GM23338 (cell line): ENCODE data around the gene GABRB3. TPM values are rescaled to one million over a fixed set of nuclear protein-coding genes. Genes with fewer than 3 reads are reported as not detected.

Source experiments
- EZH2phosphoT487 ChIP-seq: fragments of 200-600 bp; sonication (generic); IDR thresholded peaks from one replicate; pipeline ENCODE4 v1.8.1; 2018; ENCODE audit warnings: antibody characterized with exemption; ENCODE audit not compliant: unreplicated experiment
- POLR2AphosphoS5 ChIP-seq: IDR thresholded peaks from 2 replicates; pipeline ENCODE4 v1.6.1; 2016; ENCODE audit warnings: antibody characterized with exemption, low read depth
- STAT1 ChIP-seq: IDR thresholded peaks from one replicate; pipeline ENCODE4 v1.6.1; 2016; ENCODE audit warnings: antibody characterized with exemption; ENCODE audit not compliant: unreplicated experiment
- ZNF114 ChIP-seq: fragments of 250-450 bp; sonication (Bioruptor Pico); IDR thresholded peaks from 2 replicates; pipeline ENCODE4 v1.5.0; 2020; ENCODE audit warnings: mild to moderate bottlenecking, moderate library complexity
- polyA plus RNA-seq: library from polyadenylated mRNA; unstranded; fragments of >200 nt; fragmentation: Nextera tagmentation; extraction: Ambion mirVana; gene quantifications from 2 replicates; pipeline ENCODE4 v1.2.1, GENCODE V29; 2016
- total RNA-seq: library from RNA; depleted of rRNA; stranded (reverse); fragments of >200 nt; shearing (Covaris generic); gene quantifications from 2 replicates; pipeline ENCODE4 v1.2.3, GENCODE V29; 2014
- TF ChIP-seq, protein P1 (sequence below): fragments of 250-450 bp; sonication (Bioruptor Pico); IDR thresholded peaks from 2 replicates; pipeline ENCODE4 v1.5.0; 2020; ENCODE audit warnings: mild to moderate bottlenecking, moderate library complexity
- TF ChIP-seq, protein P2 (sequence below), 2 experiments: fragments of 200-600 bp in 1 of 2; sonication (generic) in 1 of 2; conservative IDR thresholded peaks; 2 replicates each; pipeline versions ENCODE4 v1.5.1 to v1.6.1; 2016 to 2017; ENCODE audit warnings: antibody characterized with exemption in 2 of 2, low read depth in 2 of 2, mild to moderate bottlenecking in 2 of 2, moderate library complexity in 1 of 2
- TF ChIP-seq, protein P3 (sequence below): IDR thresholded peaks from one replicate; pipeline ENCODE4 v1.6.1; 2018; ENCODE audit warnings: antibody characterized with exemption; ENCODE audit not compliant: unreplicated experiment

GABRB3 gene
- total and polyA plus RNA-seq, 2 experiments from 2014 or later, result 56.5 to 131 TPM

DNA sequence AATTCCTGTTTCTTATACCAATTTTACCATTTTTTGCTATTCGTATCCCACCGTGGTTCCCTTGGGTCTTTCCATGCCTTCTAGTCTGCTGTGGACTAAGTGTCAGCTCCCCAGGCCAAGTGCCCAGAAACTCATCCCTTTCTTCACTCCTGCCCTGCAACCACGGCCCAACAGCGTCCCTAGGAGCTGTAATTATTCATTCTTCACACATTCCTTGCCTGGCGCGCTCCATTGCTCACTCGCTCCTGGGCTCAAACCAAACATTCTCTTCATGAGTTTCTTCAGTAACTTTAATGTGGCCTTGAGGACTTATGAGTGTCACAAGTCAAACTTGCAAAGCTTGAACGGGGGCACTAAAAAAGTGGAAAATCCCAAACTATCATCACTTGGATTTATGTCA is 15.7 kb downstream of the GABRB3 start (continued):
- TF ChIP-seq, protein P1, sequence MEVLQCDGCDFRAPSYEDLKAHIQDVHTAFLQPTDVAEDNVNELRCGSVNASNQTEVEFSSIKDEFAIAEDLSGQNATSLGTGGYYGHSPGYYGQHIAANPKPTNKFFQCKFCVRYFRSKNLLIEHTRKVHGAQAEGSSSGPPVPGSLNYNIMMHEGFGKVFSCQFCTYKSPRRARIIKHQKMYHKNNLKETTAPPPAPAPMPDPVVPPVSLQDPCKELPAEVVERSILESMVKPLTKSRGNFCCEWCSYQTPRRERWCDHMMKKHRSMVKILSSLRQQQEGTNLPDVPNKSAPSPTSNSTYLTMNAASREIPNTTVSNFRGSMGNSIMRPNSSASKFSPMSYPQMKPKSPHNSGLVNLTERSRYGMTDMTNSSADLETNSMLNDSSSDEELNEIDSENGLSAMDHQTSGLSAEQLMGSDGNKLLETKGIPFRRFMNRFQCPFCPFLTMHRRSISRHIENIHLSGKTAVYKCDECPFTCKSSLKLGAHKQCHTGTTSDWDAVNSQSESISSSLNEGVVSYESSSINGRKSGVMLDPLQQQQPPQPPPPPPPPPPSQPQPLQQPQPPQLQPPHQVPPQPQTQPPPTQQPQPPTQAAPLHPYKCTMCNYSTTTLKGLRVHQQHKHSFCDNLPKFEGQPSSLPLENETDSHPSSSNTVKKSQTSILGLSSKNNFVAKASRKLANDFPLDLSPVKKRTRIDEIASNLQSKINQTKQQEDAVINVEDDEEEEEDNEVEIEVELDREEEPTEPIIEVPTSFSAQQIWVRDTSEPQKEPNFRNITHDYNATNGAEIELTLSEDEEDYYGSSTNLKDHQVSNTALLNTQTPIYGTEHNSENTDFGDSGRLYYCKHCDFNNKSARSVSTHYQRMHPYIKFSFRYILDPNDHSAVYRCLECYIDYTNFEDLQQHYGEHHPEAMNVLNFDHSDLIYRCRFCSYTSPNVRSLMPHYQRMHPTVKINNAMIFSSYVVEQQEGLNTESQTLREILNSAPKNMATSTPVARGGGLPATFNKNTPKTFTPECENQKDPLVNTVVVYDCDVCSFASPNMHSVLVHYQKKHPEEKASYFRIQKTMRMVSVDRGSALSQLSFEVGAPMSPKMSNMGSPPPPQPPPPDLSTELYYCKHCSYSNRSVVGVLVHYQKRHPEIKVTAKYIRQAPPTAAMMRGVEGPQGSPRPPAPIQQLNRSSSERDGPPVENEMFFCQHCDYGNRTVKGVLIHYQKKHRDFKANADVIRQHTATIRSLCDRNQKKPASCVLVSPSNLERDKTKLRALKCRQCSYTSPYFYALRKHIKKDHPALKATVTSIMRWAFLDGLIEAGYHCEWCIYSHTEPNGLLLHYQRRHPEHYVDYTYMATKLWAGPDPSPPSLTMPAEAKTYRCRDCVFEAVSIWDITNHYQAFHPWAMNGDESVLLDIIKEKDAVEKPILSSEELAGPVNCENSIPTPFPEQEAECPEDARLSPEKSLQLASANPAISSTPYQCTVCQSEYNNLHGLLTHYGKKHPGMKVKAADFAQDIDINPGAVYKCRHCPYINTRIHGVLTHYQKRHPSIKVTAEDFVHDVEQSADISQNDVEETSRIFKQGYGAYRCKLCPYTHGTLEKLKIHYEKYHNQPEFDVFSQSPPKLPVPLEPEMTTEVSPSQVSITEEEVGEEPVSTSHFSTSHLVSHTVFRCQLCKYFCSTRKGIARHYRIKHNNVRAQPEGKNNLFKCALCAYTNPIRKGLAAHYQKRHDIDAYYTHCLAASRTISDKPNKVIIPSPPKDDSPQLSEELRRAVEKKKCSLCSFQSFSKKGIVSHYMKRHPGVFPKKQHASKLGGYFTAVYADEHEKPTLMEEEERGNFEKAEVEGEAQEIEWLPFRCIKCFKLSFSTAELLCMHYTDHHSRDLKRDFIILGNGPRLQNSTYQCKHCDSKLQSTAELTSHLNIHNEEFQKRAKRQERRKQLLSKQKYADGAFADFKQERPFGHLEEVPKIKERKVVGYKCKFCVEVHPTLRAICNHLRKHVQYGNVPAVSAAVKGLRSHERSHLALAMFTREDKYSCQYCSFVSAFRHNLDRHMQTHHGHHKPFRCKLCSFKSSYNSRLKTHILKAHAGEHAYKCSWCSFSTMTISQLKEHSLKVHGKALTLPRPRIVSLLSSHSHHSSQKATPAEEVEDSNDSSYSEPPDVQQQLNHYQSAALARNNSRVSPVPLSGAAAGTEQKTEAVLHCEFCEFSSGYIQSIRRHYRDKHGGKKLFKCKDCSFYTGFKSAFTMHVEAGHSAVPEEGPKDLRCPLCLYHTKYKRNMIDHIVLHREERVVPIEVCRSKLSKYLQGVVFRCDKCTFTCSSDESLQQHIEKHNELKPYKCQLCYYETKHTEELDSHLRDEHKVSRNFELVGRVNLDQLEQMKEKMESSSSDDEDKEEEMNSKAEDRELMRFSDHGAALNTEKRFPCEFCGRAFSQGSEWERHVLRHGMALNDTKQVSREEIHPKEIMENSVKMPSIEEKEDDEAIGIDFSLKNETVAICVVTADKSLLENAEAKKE (CRISPR knock-in tag), result no peak
- TF ChIP-seq STAT1 (no peak), EZH2phosphoT487 (no peak), ZNF114 (CRISPR knock-in tag) (no peak), POLR2AphosphoS5 (no peak)
- TF ChIP-seq, protein P2, sequence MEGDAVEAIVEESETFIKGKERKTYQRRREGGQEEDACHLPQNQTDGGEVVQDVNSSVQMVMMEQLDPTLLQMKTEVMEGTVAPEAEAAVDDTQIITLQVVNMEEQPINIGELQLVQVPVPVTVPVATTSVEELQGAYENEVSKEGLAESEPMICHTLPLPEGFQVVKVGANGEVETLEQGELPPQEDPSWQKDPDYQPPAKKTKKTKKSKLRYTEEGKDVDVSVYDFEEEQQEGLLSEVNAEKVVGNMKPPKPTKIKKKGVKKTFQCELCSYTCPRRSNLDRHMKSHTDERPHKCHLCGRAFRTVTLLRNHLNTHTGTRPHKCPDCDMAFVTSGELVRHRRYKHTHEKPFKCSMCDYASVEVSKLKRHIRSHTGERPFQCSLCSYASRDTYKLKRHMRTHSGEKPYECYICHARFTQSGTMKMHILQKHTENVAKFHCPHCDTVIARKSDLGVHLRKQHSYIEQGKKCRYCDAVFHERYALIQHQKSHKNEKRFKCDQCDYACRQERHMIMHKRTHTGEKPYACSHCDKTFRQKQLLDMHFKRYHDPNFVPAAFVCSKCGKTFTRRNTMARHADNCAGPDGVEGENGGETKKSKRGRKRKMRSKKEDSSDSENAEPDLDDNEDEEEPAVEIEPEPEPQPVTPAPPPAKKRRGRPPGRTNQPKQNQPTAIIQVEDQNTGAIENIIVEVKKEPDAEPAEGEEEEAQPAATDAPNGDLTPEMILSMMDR (conservative IDR thresholded peaks at IDR 0.05; ENCODE audit: low read depth in 2 of 2), result no peak
- TF ChIP-seq, protein P3, sequence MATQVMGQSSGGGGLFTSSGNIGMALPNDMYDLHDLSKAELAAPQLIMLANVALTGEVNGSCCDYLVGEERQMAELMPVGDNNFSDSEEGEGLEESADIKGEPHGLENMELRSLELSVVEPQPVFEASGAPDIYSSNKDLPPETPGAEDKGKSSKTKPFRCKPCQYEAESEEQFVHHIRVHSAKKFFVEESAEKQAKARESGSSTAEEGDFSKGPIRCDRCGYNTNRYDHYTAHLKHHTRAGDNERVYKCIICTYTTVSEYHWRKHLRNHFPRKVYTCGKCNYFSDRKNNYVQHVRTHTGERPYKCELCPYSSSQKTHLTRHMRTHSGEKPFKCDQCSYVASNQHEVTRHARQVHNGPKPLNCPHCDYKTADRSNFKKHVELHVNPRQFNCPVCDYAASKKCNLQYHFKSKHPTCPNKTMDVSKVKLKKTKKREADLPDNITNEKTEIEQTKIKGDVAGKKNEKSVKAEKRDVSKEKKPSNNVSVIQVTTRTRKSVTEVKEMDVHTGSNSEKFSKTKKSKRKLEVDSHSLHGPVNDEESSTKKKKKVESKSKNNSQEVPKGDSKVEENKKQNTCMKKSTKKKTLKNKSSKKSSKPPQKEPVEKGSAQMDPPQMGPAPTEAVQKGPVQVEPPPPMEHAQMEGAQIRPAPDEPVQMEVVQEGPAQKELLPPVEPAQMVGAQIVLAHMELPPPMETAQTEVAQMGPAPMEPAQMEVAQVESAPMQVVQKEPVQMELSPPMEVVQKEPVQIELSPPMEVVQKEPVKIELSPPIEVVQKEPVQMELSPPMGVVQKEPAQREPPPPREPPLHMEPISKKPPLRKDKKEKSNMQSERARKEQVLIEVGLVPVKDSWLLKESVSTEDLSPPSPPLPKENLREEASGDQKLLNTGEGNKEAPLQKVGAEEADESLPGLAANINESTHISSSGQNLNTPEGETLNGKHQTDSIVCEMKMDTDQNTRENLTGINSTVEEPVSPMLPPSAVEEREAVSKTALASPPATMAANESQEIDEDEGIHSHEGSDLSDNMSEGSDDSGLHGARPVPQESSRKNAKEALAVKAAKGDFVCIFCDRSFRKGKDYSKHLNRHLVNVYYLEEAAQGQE, result no peak
